ENCODE results near the gene FAM89B. TPM values are rescaled to one million over a fixed set of nuclear protein-coding genes. Genes with fewer than 3 reads are reported as not detected.

FAM89B gene
- total RNA-seq, 1 donor from 2014 or later, result 21.6 TPM

DNA sequence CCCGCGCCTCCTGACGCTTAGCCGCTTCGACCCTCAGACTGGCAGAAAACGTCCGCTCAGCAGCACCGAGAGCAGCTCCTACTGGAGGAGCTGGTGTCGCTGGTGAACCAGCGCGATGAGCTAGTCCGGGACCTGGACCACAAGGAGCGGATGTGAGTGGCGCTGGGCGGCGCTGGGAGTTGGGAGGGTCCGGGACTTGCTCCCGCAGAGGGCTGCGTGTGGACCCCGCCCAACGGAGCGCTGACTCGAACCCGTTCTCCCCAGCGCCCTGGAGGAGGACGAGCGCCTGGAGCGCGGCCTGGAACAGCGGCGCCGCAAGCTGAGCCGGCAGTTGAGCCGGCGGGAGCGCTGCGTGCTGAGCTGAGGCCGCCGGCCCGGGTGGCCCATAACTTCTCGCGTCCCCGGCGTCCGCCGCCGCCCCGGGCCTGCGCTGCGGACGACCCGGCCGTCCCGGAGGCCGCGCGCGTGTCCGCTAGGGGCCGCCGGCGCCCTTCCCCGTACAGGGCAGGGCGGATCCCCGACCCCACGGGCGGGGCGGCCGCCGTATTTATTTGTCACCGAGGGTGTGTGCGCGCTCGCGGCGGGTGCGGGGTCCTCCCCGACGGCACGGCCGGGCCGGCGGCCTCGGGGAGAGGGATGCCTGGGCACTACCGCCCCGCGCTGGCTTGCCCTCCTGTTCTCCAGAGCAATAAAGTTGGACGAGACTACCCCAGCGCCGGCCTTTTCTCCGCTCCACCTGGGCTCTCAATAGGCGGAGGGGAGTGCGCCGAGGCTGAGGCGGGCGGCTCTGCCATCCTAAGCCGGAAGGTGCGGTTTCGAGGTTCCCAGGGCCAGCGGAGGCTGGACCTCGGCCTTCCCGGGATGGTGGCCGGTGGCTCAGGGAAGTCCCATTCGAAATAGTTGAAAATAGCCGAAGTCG lies 19.9 kb downstream of the FAM89B start:
- H3K36me3 Mint-ChIP-seq (ENCODE audit: low read depth), result peaks cover 22% of the 10 kb centered on the region
- TF ChIP-seq, protein P1, sequence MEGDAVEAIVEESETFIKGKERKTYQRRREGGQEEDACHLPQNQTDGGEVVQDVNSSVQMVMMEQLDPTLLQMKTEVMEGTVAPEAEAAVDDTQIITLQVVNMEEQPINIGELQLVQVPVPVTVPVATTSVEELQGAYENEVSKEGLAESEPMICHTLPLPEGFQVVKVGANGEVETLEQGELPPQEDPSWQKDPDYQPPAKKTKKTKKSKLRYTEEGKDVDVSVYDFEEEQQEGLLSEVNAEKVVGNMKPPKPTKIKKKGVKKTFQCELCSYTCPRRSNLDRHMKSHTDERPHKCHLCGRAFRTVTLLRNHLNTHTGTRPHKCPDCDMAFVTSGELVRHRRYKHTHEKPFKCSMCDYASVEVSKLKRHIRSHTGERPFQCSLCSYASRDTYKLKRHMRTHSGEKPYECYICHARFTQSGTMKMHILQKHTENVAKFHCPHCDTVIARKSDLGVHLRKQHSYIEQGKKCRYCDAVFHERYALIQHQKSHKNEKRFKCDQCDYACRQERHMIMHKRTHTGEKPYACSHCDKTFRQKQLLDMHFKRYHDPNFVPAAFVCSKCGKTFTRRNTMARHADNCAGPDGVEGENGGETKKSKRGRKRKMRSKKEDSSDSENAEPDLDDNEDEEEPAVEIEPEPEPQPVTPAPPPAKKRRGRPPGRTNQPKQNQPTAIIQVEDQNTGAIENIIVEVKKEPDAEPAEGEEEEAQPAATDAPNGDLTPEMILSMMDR (IDR thresholded peaks at IDR 0.05), result no peak
- no peak overlapping the region for H3K4me3 Mint-ChIP-seq
- no peak overlapping the region for H3K27ac Mint-ChIP-seq
- no peak for ATAC-seq (ENCODE audit: low read depth)
- intact Hi-C loops (cut with micrococcal nuclease), result no loop called here
- H3K9me3 Mint-ChIP-seq, result no peaks in the 10 kb centered on the region
- no peak for DNase-seq
- no peaks in the 10 kb centered on the region for H3K27me3 Mint-ChIP-seq
- ChIA-PET POLR2A (interaction anchor here (0.6 to 11.1 kb wide), 6 partner anchors 15 to 85 kb away, joined by 4 to 239 read pairs (median 35); partner anchors contain the start of genes EHBP1L1, FAM89B and ZNRD2), CTCF (interaction anchor here (1.2 to 4.9 kb wide), 5 partner anchors 16 to 51 kb away, joined by 3 to 67 read pairs (median 34); partner anchors contain the start of genes EHBP1L1, FAM89B and ZNRD2)
- H3K4me1 Mint-ChIP-seq, result peaks cover 39% of the 10 kb centered on the region

GRCh38 chr11:65592858-65593517 lies 20.6 kb downstream of the FAM89B start:
- H3K27me3 Mint-ChIP-seq, result no peaks in the 10 kb centered on the region
- POLR2A ChIA-PET, result interaction anchor here (0.6 to 11.1 kb wide), 8 partner anchors 10 to 1428 kb away, joined by 3 to 239 read pairs (median 7); partner anchors contain the start of genes EHBP1L1, FAM89B, PCNX3 and SCYL1
- ATAC-seq (ENCODE audit: low read depth) (no peak), DNase-seq (no peak)
- intact Hi-C loops (cut with micrococcal nuclease), result loop anchor here (1.0 kb wide), 1 partner anchor 53 kb away; no protein-coding TSS in a partner anchor
- no peak overlapping the region for H3K4me3 Mint-ChIP-seq
- H3K4me1 Mint-ChIP-seq, result peaks cover 31% of the 10 kb centered on the region
- CTCF ChIA-PET, result interaction anchor here (0.9 to 4.1 kb wide), 16 partner anchors 11 to 243 kb away, joined by 3 to 48 read pairs (median 4); partner anchors contain the start of genes EHBP1L1, FAM89B, SIPA1 and ZNRD2
- no peaks in the 10 kb centered on the region for H3K9me3 Mint-ChIP-seq
- TF ChIP-seq, protein P1 (IDR thresholded peaks at IDR 0.05), result no peak
- H3K36me3 Mint-ChIP-seq (ENCODE audit: low read depth), result peaks cover 27% of the 10 kb centered on the region
- H3K27ac Mint-ChIP-seq, result no peak overlapping the region

DNA sequence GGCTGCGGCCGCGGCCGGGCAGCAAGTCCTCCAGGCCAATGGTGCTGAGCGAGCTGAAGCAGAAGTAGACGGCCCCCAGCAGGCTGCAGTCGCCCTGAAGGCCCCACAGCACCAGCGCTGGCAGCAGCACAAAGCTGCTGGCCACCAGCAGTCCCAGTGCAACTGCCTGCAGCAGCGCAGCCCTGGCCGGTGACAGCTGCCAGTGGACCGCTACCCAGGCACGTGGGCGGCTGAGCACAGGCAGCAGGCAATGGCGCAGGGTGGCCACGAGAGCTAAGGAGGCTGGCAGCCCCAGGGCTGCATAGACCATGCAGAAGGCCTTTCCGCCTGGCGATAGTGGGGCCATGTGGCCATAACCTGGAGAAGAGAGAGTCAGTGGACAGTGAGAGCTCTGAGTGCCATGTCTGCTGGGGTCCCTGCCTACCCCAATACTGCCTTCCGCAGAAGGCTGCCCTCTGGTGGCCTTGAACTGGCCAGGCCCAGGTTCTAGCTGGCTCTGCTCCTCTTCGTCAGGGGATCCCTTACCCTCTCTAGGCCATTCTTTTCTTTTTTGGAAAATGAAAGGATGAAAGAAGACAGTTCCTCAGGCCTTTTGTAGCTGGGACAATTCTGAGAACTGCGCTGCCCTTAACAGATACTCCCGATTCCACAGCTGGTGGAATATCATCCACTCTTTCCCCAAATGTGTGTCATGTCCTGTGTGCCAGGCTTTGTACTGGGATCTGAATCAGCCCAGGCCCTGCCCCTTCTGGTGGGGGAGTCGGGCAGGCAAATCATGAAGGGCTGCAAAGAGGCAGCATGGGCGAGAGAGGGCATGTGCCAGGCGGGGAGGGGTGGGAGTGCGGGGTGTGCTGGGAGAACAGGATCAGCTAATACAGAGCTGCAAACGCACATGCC lies 21.4 kb downstream of the FAM89B start:
- intact Hi-C loops (cut with micrococcal nuclease), result loop anchor here (1.0 kb wide), 1 partner anchor 53 kb away; no protein-coding TSS in a partner anchor
- H3K4me3 Mint-ChIP-seq, result no peak overlapping the region
- CTCF ChIA-PET, result interaction anchor here (0.9 to 4.1 kb wide), 22 partner anchors 9 to 244 kb away, joined by 3 to 48 read pairs (median 4); partner anchors contain the start of genes EHBP1L1, FAM89B, PCNX3 and SIPA1
- TF ChIP-seq, protein P1 (IDR thresholded peaks at IDR 0.05), result peak; percentile 37
- no peak overlapping the region for H3K27ac Mint-ChIP-seq
- ATAC-seq (ENCODE audit: low read depth), result peak; percentile 41
- H3K9me3 Mint-ChIP-seq, result no peaks in the 10 kb centered on the region
- no peaks in the 10 kb centered on the region for H3K27me3 Mint-ChIP-seq
- DNase-seq, result no peak
- POLR2A ChIA-PET, result interaction anchor here (0.5 to 11.1 kb wide), 12 partner anchors 9 to 1429 kb away, joined by 3 to 239 read pairs (median 5); partner anchors contain the start of genes EHBP1L1, FAM89B, PCNX3 and SCYL1
- peaks cover 33% of the 10 kb centered on the region for H3K36me3 Mint-ChIP-seq (ENCODE audit: low read depth)
- H3K4me1 Mint-ChIP-seq, result peaks cover 23% of the 10 kb centered on the region

DNA sequence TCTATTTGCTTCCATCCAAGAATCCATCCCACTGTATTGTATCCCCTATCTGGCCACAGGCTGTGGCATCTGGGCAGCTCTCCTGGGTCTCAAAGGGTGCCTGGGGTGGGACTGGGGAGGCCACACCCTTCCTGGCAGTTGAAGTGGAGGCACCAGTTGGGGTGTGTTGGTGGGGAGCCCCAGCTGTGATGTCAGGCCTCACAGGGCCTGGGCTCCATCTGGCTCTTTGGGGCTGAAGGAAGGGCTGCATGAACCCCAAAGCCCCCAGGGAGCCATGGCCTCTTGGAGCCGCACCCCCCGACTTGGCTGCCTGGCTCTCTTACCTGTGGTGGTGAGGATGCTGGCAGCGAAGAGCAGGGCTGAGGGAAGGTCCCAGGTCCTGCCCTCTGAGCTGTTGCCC lies 22.8 kb downstream of the FAM89B start:
- Mint-ChIP-seq H3K36me3 (ENCODE audit: low read depth) (peaks cover 34% of the 10 kb centered on the region), H3K27me3 (no peaks in the 10 kb centered on the region), H3K4me1 (peaks cover 12% of the 10 kb centered on the region), H3K27ac (no peak overlapping the region), H3K9me3 (no peaks in the 10 kb centered on the region), H3K4me3 (no peak overlapping the region)
- no peak for DNase-seq
- ChIA-PET CTCF (interaction anchor here (1.3 to 3.7 kb wide), 6 partner anchors 17 to 64 kb away, joined by 3 to 48 read pairs (median 5); partner anchors contain the start of genes FAM89B, SIPA1 and ZNRD2), POLR2A (interaction anchor here (0.6 to 11.1 kb wide), 5 partner anchors 14 to 78 kb away, joined by 3 to 239 read pairs (median 6); partner anchors contain the start of gene EHBP1L1)
- ATAC-seq (ENCODE audit: low read depth), result no peak
- TF ChIP-seq, protein P1 (IDR thresholded peaks at IDR 0.05), result no peak
- intact Hi-C loops (cut with micrococcal nuclease), result no loop called here
